DOHH2 (cell line): ENCODE results near the gene LGALS12.

Experiments used
- EZH2phosphoT487 ChIP-seq: fragments of 200-600 bp; sonication (generic); IDR thresholded peaks from 2 replicates; pipeline ENCODE4 v1.6.1; 2017; ENCODE audit warnings: borderline replicate concordance, mild to moderate bottlenecking, antibody characterized with exemption, low read length, moderate library complexity, mixed read lengths
- TF ChIP-seq, protein P1 (sequence below): fragments of 200-600 bp; sonication (generic); IDR thresholded peaks from one replicate; pipeline ENCODE4 v1.5.1; 2014; ENCODE audit warnings: antibody characterized with exemption, mild to moderate bottlenecking, low read depth, low read length; ENCODE audit not compliant: poor library complexity, severe bottlenecking

DNA sequence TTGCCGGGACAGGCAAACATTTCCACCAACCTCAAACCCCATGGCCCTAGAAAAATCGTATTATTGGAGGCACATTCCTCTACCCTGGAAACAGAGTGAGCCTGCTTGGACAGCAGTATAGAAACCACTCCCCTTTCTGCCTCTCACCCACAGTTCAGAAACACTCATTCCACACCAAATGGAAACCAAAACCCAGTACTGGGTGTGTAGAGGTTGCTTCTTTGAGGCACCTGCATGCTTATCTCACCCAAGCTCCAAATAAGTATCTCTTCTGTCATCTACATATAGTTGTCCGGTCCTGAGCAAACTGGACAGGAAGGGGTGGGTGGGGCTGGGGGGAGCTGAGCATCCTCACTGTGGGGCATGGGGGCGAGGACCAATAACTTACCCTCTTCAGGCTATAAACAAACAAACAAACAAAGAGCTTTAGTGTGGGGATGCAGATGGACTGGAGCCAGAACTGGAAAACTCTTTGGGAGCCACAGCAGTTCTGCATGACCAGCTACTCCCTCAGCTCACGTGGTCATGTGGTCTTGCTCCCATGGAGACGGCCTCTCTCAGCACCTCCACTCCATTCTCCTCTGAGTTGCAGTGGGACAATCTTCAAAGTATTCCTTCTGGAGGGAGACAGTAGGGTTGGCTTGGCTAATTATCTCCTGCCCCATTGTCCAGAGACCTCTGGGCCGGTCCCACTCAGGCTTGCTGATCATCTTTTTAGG lies 58.3 kb downstream of the LGALS12 start:
- TF ChIP-seq, protein P1, sequence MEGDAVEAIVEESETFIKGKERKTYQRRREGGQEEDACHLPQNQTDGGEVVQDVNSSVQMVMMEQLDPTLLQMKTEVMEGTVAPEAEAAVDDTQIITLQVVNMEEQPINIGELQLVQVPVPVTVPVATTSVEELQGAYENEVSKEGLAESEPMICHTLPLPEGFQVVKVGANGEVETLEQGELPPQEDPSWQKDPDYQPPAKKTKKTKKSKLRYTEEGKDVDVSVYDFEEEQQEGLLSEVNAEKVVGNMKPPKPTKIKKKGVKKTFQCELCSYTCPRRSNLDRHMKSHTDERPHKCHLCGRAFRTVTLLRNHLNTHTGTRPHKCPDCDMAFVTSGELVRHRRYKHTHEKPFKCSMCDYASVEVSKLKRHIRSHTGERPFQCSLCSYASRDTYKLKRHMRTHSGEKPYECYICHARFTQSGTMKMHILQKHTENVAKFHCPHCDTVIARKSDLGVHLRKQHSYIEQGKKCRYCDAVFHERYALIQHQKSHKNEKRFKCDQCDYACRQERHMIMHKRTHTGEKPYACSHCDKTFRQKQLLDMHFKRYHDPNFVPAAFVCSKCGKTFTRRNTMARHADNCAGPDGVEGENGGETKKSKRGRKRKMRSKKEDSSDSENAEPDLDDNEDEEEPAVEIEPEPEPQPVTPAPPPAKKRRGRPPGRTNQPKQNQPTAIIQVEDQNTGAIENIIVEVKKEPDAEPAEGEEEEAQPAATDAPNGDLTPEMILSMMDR: no peak
- TF ChIP-seq EZH2phosphoT487: no peak
